ENCODE data around the gene OR13J1.
"Not testable (repeated sequence)": the region's sequence is repeated elsewhere in the genome, so short reads cannot be mapped to it uniquely, and the experiment has no call there.

Gene OR13J1

DNA sequence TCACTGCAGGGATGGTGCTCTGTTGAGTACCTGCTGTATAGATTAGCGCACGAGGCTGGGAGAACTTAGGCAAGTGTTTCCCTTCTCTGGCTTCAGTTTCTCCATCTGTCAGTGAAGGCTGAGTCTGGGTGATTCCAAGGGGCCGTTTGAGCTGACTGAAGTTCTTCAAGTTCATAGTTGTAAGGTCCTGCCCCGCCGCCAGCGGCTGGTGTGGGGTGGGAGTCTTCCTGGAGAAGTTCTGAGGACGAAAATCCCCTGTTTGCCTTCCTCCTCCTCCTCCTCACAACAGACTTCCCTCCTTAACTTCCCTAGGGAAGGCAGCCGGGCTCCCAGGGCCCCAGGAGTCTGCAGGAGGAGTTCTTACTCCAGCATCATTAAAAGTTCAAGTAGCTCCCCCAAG is 34.1 kb upstream of the OR13J1 start:
- no peak for DNase-seq

DNA sequence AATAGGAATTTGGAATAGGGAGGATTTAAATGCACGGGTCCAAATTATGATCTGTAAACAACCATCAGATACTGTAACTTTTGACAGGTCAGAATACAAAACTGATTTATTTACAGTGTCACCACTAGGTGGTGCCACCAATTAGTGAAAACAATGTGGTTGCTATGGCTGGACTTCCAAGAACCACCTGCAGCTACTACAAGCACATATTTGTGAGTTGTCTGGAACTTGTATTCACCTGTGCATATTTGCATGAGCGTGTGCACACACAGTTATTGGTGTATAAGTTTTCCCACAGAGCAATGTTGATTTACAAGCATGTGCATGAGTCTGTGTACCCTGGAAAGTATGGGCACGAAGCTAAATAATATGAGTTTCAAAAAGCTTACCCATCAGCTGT is 32.8 kb upstream of the OR13J1 start:
- DNase-seq = no peak

DNA sequence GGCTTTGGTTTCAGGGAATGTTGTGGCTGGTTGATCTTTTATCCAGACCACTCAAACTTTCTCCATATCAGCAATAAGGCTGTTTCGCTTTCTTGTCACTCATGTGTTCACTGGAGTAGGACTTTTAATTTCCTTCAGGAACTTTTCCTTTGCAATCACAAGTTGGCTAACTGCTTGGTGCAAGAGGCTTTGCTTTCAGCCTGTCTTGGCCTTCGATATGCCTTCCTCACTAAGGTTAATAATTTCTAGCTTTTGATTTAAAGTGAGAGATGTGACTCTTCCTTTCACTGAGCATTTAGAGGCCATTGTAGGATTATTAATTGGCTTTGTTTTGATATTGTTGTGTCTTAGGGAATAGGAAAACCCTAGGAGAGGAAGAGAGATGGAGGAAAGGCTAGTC is 28.8 kb upstream of the OR13J1 start:
- no peak for DNase-seq

- DNase-seq = no peak
These were observed 28.1 kb upstream of the OR13J1 start for GRCh38 chr9:35898337-35898736.

- DNase-seq = not testable (repeated sequence)
These were observed 27.3 kb upstream of the OR13J1 start for GRCh38 chr9:35897376-35898099.

- DNase-seq = no peak
These were observed 26.4 kb upstream of the OR13J1 start for GRCh38 chr9:35896570-35896969.

- DNase-seq = no peak
These were observed 21.9 kb upstream of the OR13J1 start for GRCh38 chr9:35892051-35892450.

DNA sequence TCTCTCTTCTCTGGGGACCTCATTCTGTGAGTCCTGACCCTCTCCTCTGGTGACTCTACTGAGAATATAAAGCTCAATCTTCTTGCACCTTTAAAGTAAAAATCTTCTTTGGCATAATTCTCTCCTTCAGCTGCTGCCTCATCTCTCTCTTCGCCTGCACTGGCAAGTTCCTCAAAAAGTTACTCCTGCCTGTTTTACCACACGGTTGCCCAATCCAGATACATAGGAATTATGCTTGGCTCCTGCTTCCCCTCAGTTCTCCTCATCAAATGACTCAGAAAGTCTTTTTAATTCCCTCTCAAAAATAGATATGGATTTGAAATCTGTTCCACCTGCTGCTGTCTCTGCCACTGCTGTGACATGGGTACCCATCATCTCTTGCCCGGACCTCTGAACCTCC is 21.4 kb upstream of the OR13J1 start:
- no peak for DNase-seq

GRCh38 chr9:35884908-35885307 is 14.7 kb upstream of the OR13J1 start:
- not testable (repeated sequence) for DNase-seq

GRCh38 chr9:35882996-35883395 is 12.8 kb upstream of the OR13J1 start:
- no peak for DNase-seq

GRCh38 chr9:35882263-35882848 is 12.2 kb upstream of the OR13J1 start:
- DNase-seq = peak; percentile 64 to 79 (median 74)

DNA sequence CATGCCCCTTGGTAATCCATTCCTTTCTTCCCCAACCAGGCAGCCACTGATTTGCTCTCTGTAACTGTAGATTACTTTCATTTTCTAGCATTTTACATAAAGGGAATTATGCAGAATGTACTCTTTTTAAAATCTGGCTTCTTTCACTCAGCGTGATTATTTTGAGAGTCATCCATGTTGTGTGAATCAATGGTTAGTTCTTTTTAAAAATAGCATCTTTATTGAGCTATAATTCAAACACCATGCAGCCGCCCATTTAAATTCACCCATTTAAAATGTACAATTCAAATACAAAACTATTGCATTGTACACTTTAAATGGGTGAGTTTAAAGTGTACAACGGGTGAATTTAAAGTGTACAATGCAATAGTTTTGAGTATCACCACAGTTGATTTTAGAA is 2.3 kb upstream of the OR13J1 start:
- DNase-seq = no peak

- no peak for DNase-seq
These were observed 1.3 kb upstream of the OR13J1 start for GRCh38 chr9:35871545-35871944.

DNA sequence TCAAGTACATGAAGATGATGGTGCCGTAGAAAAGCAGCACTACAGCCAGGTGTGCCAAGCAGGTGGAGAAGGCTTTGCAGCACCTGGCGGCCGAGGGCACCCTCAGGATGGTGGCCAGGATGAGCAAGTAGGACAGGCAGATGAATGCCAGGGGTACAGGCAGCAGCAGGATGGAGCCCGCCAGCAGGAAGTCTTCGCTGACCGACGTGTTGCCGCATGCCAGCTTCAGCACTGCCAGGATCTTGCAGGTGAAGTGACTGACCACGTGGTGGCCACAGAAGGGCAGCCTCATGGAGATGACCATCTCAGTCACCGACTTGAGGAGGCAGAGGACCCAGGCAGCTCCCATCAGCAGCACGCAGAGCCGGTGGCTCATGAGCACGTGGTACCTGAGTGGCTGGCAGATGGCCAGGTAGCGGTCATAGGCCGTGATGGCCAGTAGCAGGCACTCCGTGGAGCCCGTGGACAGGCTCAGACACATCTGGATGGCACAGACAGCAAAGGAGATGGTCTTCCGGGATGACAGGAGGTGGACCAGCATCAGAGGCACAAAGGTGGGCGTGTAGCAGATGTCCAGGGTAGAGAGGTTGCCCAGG is 482 bp downstream of the OR13J1 start:
- DNase-seq = no peak

DNA sequence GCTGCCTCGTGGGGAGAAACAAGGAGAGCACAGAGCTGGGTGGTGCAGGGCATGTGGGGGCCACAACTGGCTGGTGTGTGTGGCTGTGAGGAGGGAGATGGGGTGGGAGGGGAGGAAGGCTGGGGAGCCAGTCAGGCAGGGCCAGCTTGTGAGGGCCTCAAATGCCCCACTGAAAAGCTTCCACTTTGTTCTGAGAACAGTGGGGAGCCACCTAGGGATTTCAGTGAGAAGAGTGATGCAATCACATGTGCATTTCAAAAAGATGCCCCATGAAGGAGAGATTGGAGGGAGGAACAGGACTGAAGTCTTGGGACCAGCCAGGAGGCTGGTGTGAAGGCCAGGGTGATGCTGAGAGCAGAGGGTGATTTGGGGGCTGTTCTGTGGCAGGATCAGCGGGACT is 1.3 kb downstream of the OR13J1 start:
- DNase-seq = no peak

DNA sequence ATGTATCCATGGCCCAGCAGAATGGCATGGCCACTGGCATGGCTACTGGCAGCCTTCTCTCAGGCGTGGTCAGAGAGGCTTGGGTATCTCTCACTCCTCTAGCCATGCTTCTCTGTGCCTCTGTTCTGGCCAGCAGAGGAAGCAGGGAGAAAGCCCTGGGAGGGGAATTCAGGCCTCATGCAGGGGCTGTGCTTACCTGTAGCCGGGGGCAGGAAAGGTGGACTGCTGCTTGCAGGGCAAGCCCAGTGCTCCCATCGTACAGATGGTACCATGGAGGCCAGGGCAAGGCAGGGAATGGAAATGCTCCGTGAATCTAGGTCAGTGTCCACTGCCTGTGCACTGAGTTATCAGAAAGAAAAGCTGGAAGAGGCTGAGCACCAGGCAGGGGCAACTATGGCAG is 2.7 kb downstream of the OR13J1 start:
- no peak for DNase-seq

DNA sequence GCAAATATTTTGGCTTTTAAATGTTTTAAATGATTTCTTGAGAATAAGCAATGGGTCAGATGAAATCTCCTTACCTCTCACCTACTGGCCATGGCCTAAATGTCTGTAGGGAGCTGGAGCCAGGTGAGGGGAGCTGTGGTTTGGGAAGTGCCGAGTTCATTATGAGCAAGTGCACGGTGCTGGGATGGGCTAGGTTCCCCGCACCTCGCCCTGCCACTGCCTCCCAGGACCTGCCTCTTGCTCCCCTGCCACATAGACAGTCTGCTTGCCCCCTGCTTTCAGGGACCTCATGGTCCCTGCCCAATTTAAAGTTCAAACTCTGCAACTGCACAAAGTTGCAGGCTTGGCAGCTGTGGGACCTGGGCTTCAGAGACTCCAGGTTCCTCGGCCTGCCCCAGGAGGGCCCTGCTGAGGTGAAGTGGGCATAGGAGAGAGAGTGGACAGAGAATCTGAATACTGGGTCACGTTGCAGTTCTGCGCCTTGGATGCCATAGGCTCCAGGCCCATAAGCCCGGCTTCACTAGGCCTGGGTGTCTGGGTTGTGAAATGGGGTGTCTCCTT is 5.4 kb downstream of the OR13J1 start:
- no peak for DNase-seq

GRCh38 chr9:35863583-35863982 is 6.6 kb downstream of the OR13J1 start:
- DNase-seq = no peak

- DNase-seq = no peak
These were observed 7.9 kb downstream of the OR13J1 start for GRCh38 chr9:35862328-35862727.

DNA sequence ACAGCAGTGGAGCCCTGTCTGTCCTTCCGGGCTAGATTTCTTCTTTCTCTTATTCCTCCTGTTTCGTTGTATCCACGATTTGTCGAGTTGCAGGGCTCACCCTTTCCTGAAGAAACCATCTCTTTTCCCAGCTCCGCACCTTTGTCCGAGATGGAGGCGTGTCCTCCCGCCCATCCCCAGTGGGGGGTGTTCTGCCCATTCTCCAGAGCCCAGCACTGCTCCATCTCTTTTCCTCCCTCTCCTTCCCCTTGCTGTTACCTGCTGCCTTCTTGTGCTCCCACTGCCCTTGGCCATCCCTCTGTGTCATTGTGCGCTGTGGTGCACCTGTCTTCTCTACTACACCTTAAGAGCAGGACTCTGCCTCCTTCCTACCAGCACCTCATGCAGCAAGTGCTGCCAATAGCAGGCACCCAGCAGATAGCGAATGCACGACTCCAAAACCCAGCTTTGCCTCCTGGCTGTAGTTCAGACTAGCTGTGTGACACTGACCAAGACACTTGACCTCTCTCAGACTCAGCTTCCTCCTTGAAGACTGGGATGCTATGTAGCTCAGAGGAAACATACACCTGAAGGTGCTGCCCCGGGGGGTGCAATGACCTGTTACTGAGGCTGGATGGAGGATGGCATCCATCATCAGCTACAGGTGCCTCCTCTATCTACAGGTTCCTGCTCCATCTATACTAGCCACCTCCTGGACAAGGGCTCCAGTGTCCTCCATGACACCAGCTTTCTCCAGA is 8.9 kb downstream of the OR13J1 start:
- no peak for DNase-seq

DNA sequence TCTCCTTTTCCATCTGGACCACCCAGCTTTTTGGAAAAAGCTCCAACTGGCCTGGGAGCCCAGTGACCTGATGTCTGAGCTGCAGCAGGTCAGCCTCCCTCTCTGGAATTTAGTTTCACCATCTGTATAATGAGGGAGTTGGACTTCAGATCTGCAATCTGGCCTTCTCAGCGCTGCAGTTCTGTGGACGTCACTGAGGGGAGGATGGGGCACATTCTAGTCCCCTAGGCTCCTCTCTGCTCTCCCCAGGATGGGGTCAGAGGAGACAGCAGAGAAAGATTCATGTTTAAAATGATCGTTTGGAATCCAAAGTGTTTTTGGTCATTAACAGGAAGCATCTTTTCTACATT is 10.2 kb downstream of the OR13J1 start:
- DNase-seq = no peak

DNA sequence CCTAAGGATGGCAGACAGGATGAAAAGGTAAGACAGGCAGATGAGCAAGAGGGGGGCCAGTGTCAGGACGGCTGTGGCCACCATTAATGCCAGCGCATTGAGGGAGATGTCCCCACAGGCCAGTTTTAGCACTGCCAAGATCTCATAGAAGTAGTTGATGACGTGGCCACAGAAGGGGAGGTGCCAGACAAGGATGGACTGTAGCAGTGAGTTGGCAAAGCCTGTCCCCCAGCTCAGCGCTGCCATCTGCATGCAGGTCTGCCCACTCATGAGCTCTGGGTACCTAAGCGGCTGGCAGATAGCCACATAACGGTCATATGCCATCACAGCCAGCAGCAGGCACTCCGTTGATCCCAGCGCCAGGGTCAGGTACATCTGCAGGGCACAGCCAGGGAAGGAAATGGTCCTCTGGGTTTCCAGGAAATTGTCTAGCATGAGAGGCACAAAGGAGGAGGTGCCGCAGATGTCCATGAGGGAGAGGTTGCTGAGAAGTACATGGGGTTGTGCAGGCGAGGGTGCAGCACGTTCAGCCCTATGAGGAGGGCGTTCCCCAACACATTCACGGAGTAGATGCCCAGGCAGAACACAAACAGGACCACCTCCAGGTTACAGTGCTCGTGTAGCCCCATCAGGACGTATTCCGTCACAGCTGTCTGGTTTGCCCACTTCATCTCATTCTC is 10.8 kb downstream of the OR13J1 start:
- no peak for DNase-seq

DNA sequence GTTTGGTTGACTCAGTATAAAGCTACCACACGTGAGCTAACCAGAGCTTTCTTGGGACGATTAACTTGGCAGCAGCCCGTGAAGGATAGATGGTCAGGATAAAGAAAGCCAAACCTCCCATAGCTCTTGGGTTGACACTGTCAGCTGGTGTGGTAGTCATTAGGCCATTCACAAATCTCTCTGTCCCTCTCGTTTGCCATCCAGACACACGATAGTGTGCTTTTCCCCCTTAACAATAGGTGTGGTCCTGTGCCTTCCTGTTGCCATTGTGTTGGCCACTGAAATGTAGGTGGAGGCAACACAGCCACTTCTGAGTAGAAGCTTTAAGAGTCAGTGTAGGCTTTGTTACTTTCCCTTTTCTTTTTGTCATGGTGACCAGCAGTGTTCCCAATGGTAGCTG is 11.7 kb downstream of the OR13J1 start:
- no peak for DNase-seq
